ENCODE results near the gene B3GALNT2.

B3GALNT2 gene

DNA sequence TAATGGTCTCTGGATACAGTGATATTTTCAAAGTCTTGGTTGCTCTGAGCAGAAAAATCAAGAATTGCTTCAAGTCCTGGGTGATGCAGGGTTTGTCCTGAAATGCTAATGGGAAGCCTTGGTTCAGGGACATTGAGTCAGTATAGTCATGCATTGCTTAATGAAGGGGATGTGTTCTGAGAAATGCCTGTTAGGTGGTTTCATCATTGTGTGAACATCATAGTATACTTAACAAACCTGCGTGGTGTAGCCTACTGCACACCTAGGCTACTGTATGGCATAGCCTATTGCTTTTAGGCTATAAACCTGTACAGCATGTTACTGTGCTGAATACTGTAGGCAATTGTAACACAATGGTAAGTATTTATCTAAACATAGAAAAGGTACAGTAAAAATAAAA lies 100.7 kb downstream of the B3GALNT2 start:
- H3K27ac ChIP-seq (ENCODE audit: poor library complexity, severe bottlenecking) = peak overlapping the region; percentile 53
- no peaks in the 10 kb centered on the region for H3K36me3 ChIP-seq (ENCODE audit: low read depth)
- H3K9me3 ChIP-seq (ENCODE audit: severe bottlenecking) = no peaks in the 10 kb centered on the region
- peaks cover 6% of the 10 kb centered on the region for H3K4me1 ChIP-seq (ENCODE audit: insufficient read depth, poor library complexity, severe bottlenecking)
- DNase-seq (ENCODE audit: low spot score) (no peak), ATAC-seq (ENCODE audit: low read depth) (peak; percentile 51; the same call in 2 of the 3 replicates)
- no peak overlapping the region for H3K4me3 ChIP-seq (ENCODE audit: severe bottlenecking)
- TF ChIP-seq, protein P1, sequence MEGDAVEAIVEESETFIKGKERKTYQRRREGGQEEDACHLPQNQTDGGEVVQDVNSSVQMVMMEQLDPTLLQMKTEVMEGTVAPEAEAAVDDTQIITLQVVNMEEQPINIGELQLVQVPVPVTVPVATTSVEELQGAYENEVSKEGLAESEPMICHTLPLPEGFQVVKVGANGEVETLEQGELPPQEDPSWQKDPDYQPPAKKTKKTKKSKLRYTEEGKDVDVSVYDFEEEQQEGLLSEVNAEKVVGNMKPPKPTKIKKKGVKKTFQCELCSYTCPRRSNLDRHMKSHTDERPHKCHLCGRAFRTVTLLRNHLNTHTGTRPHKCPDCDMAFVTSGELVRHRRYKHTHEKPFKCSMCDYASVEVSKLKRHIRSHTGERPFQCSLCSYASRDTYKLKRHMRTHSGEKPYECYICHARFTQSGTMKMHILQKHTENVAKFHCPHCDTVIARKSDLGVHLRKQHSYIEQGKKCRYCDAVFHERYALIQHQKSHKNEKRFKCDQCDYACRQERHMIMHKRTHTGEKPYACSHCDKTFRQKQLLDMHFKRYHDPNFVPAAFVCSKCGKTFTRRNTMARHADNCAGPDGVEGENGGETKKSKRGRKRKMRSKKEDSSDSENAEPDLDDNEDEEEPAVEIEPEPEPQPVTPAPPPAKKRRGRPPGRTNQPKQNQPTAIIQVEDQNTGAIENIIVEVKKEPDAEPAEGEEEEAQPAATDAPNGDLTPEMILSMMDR (IDR thresholded peaks at IDR 0.05; ENCODE audit: poor library complexity, severe bottlenecking) = no peak
- no peaks in the 10 kb centered on the region for H3K27me3 ChIP-seq (ENCODE audit: insufficient read depth, poor library complexity, severe bottlenecking)

DNA sequence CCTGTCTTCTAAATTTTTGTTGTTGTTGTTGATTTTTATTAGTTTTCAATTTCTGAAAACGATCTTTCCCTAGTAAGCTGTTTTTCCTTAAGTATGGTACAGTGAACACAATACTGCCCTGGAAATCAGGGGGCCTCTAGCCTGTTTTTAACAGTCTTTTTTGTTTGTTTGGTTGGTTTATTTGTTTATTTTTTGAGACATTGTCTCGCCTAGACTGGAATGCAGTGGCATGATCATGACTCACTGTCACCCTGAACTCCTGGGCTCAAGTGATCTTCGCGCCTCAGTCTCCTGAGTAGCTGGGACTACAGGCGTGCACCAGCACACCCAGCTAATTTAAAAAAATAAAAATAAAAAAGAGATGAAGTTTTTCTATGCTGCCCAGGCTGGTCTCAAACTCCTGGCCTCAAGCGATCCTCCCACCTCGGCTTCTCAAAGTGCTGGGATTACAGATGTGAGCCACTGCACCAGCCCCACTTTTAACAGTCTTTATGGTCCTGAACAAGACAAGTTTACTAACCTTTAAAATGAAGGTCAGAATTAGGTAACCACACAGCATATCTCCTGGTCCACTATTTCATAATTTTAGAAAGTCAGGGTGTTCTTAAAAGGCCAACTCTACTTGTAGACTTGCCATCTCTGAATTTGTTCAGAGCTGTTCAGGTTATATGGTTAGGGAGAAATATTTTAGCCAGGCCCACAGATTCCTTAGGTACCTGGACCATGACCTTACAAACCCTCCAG lies 101.6 kb downstream of the B3GALNT2 start:
- DNase-seq (ENCODE audit: low spot score) = no peak
- no peak for ATAC-seq (ENCODE audit: low read depth)
- H3K4me3 ChIP-seq (ENCODE audit: severe bottlenecking) = no peak overlapping the region
- TF ChIP-seq, protein P1 (IDR thresholded peaks at IDR 0.05; ENCODE audit: poor library complexity, severe bottlenecking) = no peak
- no peaks in the 10 kb centered on the region for H3K36me3 ChIP-seq (ENCODE audit: low read depth)
- peak overlapping the region; percentile 53 for H3K27ac ChIP-seq (ENCODE audit: poor library complexity, severe bottlenecking)
- no peaks in the 10 kb centered on the region for H3K9me3 ChIP-seq (ENCODE audit: severe bottlenecking)
- H3K4me1 ChIP-seq (ENCODE audit: insufficient read depth, poor library complexity, severe bottlenecking) = peaks cover 14% of the 10 kb centered on the region
- no peaks in the 10 kb centered on the region for H3K27me3 ChIP-seq (ENCODE audit: insufficient read depth, poor library complexity, severe bottlenecking)

DNA sequence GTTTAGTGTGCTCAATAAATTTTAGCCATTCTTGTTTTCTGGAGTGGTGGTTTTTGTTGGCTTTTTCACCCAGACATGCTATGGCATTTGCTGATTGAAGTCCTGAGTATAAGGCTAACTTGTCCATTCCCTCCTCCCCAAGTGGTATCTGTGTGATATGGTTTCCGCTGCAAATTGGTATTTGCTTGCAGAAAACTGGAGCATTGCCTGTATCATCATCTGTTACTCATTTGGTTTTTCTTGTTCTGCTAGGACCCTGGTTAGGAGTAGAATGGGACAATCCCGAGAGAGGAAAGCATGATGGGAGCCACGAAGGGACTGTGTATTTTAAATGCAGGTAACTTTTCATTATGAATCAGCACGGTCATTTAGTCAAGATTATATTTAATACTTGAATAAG lies 103.0 kb downstream of the B3GALNT2 start:
- DNase-seq (ENCODE audit: low spot score) (no peak), ATAC-seq (ENCODE audit: low read depth) (no peak)
- Histone ChIP-seq H3K9me3 (ENCODE audit: severe bottlenecking) (no peaks in the 10 kb centered on the region), H3K27me3 (ENCODE audit: insufficient read depth, poor library complexity, severe bottlenecking) (no peaks in the 10 kb centered on the region), H3K4me1 (ENCODE audit: insufficient read depth, poor library complexity, severe bottlenecking) (peaks cover 24% of the 10 kb centered on the region), H3K36me3 (ENCODE audit: low read depth) (no peaks in the 10 kb centered on the region), H3K27ac (ENCODE audit: poor library complexity, severe bottlenecking) (no peak overlapping the region), H3K4me3 (ENCODE audit: severe bottlenecking) (no peak overlapping the region)
- TF ChIP-seq, protein P1 (IDR thresholded peaks at IDR 0.05; ENCODE audit: poor library complexity, severe bottlenecking) = no peak

All from RWPE2 (cell line).